ENCODE results near the gene FMN1.

DNA sequence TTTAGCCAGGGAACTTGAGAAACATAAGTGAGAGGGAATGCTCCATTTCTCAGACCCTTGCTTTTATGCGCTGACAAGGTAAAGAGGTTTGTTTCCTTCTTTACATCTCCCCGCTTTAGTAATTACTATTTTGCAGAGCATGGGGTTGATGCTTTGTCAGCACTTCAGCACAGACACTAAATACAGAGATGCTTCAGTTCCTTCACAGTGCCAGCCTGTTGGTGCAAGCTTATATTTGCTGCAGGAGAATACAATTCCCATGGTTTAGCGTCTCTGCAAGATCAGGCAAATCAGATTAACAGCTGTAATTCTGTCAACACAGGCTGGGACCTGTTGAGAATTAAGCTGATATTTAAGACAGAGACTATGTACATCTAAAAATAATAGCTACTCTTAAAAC lies 2.9 kb downstream of the FMN1 start:
- TF ChIP-seq CTCF (IDR thresholded peaks at IDR 0.05), result no peak
- no peak for TF ChIP-seq POLR2A (IDR thresholded peaks at IDR 0.05)
- no peak for TF ChIP-seq POLR2AphosphoS5 (IDR thresholded peaks at IDR 0.05)
- no peak for TF ChIP-seq EP300 (IDR thresholded peaks at IDR 0.05)
